H1 (cell line): ENCODE data around the gene VSIG2. TPM values are rescaled to one million over a fixed set of nuclear protein-coding genes. Genes with fewer than 3 reads are reported as not detected.

ENCODE experiments used
- CTCF ChIA-PET: fragments of 300-600 bp; sonication (Branson Sonifier 250); formaldehyde crosslinking; loops from one replicate; lab custom pipeline; 2021; ENCODE audit not compliant: partially characterized antibody; lab: Charles Lee
- POLR2A ChIA-PET: fragments of 300-600 bp; sonication (Branson Sonifier 250); formaldehyde crosslinking; loops from one replicate; lab custom pipeline; 2021; ENCODE audit warnings: inconsistent platforms; ENCODE audit not compliant: partially characterized antibody; lab: Charles Lee
- DNase-seq, 2 experiments: peaks; one replicate each; pipeline versions ENCODE4 v3.0.0 to v3.0.0-alpha.2; 2010 to 2022; ENCODE audit warnings: low spot score in 2 of 2, low read depth in 1 of 2, mixed read lengths in 1 of 2
- FAIRE-seq: peaks from 2 replicates; lab custom pipeline; 2011; peaks lifted over from hg19 to GRCh38; lab: Jason Lieb, UNC
- H2AFZ ChIP-seq: 2 replicates; pipeline ENCODE4 v1.8.1; 2012; ENCODE audit warnings: low read length, inconsistent platforms
- H2AK5ac ChIP-seq: 2 replicates; pipeline ENCODE4 v1.6.1; 2013; ENCODE audit warnings: low read depth, low read length
- H2BK120ac ChIP-seq: replicated peaks from 2 replicates; pipeline ENCODE3; 2013; ENCODE audit warnings: low read depth, low read length, inconsistent platforms
- H2BK12ac ChIP-seq: 2 replicates; pipeline ENCODE4 v1.6.1; 2013; ENCODE audit warnings: low read depth, low read length
- H2BK15ac ChIP-seq: 2 replicates; pipeline ENCODE4 v1.6.1; 2013; ENCODE audit warnings: low read length
- H2BK20ac ChIP-seq: 2 replicates; pipeline ENCODE4 v1.6.1; 2013; ENCODE audit warnings: low read length
- H2BK5ac ChIP-seq: 2 replicates; pipeline ENCODE4 v1.6.1; 2013; ENCODE audit warnings: low read depth, low read length
- H3K14ac ChIP-seq: 2 replicates; pipeline ENCODE4 v1.6.1; 2013; ENCODE audit warnings: inconsistent platforms; ENCODE audit not compliant: insufficient read length
- H3K18ac ChIP-seq: 2 replicates; pipeline ENCODE4 v1.6.1; 2013; ENCODE audit warnings: low read length; ENCODE audit errors: extremely low read depth
- H3K23ac ChIP-seq: 2 replicates; pipeline ENCODE4 v1.6.1; 2013; ENCODE audit warnings: inconsistent platforms; ENCODE audit not compliant: insufficient read length
- H3K23me2 ChIP-seq: 2 replicates; pipeline ENCODE4 v1.6.1; 2013; ENCODE audit warnings: low read depth, low read length
- H3K27ac ChIP-seq: 2 replicates; pipeline ENCODE4 v1.6.1; 2011; ENCODE audit warnings: low read depth, low read length, inconsistent platforms
- H3K27me3 ChIP-seq, 4 experiments: replicated peaks in 1 of 4; 1 replicate in 1 of 4; 2 replicates in 3 of 4; pipeline versions ENCODE4 v1.6.1 to v1.8.1; 2011 to 2013; ENCODE audit warnings: low read length in 3 of 4, mild to moderate bottlenecking in 3 of 4, inconsistent platforms in 2 of 4, mixed read lengths in 2 of 4, moderate library complexity in 1 of 4; ENCODE audit not compliant: control insufficient read depth in 3 of 4, insufficient read depth in 3 of 4; ENCODE audit errors: extremely low read depth in 1 of 4
- H3K36me3 ChIP-seq, 4 experiments: 2 replicates each; pipeline versions ENCODE4 v1.6.1 to v1.8.1; 2011 to 2013; ENCODE audit warnings: mild to moderate bottlenecking in 4 of 4, low read length in 3 of 4, moderate library complexity in 2 of 4, control low read depth in 1 of 4, inconsistent platforms in 1 of 4; ENCODE audit not compliant: insufficient read depth in 4 of 4, control insufficient read depth in 2 of 4
- H3K4ac ChIP-seq: replicated peaks from 2 replicates; pipeline ENCODE3; 2013; ENCODE audit warnings: low read length, low read depth, mixed read lengths, inconsistent platforms; ENCODE audit not compliant: insufficient read length
- H3K4me1 ChIP-seq, 4 experiments: replicated peaks in 1 of 4; 1 replicate in 1 of 4; 2 replicates in 3 of 4; pipeline versions ENCODE4 v1.6.1 to v1.8.1; 2011 to 2013; ENCODE audit warnings: low read length in 3 of 4, inconsistent platforms in 2 of 4, mixed read lengths in 1 of 4; ENCODE audit not compliant: insufficient read depth in 4 of 4, control insufficient read depth in 3 of 4
- H3K4me2 ChIP-seq, 2 experiments: 2 replicates each; pipeline versions ENCODE4 v1.6.1 to v1.8.1; 2011 to 2013; ENCODE audit warnings: low read depth in 2 of 2, low read length in 2 of 2, control low read depth in 1 of 2, inconsistent platforms in 1 of 2, mild to moderate bottlenecking in 1 of 2; ENCODE audit not compliant: insufficient read depth in 1 of 2
- H3K4me3 ChIP-seq, 4 experiments: fragments of 200-600, 300-600 bp in 1 of 4; sonication (generic), shearing (Covaris generic), sonication (Bioruptor Twin) in 1 of 4; 2 replicates each; pipeline versions ENCODE4 v1.5.1 to v1.8.1; 2011 to 2016; ENCODE audit warnings: low read length in 4 of 4, low read depth in 3 of 4, control low read depth in 2 of 4, inconsistent platforms in 2 of 4, mild to moderate bottlenecking in 2 of 4, mixed read lengths in 1 of 4, moderate library complexity in 1 of 4; ENCODE audit not compliant: insufficient read depth in 2 of 4; ENCODE audit errors: extremely low read depth in 1 of 4
- H3K56ac ChIP-seq: replicated peaks from 2 replicates; pipeline ENCODE3; 2013; ENCODE audit warnings: low read depth, mild to moderate bottlenecking, mixed read lengths, low read length, inconsistent platforms; ENCODE audit not compliant: insufficient read length
- H3K79me1 ChIP-seq: 2 replicates; pipeline ENCODE4 v1.6.1; 2013; ENCODE audit warnings: low read depth, low read length, control low read depth
- H3K79me2 ChIP-seq, 2 experiments: 2 replicates each; pipeline versions ENCODE4 v1.6.1 to v1.8.1; 2012 to 2013; ENCODE audit warnings: low read length in 2 of 2, mild to moderate bottlenecking in 2 of 2, inconsistent platforms in 1 of 2; ENCODE audit not compliant: insufficient read depth in 2 of 2, control insufficient read depth in 1 of 2
- H3K9ac ChIP-seq, 4 experiments: replicated peaks in 1 of 4; 1 replicate in 1 of 4; 2 replicates in 3 of 4; pipeline versions ENCODE4 v1.6.1 to v1.8.1; 2011 to 2013; ENCODE audit warnings: low read depth in 3 of 4, low read length in 3 of 4, control low read depth in 2 of 4, mild to moderate bottlenecking in 2 of 4, moderate library complexity in 2 of 4, inconsistent platforms in 1 of 4; ENCODE audit errors: extremely low read depth in 1 of 4
- H3K9me3 ChIP-seq, 2 experiments: 2 replicates each; pipeline versions ENCODE4 v1.6.1 to v1.8.1; 2012 to 2013; ENCODE audit warnings: mild to moderate bottlenecking in 2 of 2, moderate library complexity in 2 of 2, control low read depth in 1 of 2, inconsistent platforms in 1 of 2, low read depth in 1 of 2, low read length in 1 of 2, mixed read lengths in 1 of 2; ENCODE audit not compliant: insufficient read depth in 2 of 2
- H4K20me1 ChIP-seq, 2 experiments: replicated peaks in 1 of 2; 2 replicates each; pipeline versions ENCODE3 to v1.8.1; 2011 to 2013; ENCODE audit warnings: inconsistent platforms in 2 of 2, low read length in 2 of 2, mild to moderate bottlenecking in 1 of 2; ENCODE audit not compliant: insufficient read depth in 2 of 2, control insufficient read depth in 1 of 2
- H4K5ac ChIP-seq: 2 replicates; pipeline ENCODE4 v1.6.1; 2013; ENCODE audit warnings: low read length, low read depth, mixed read lengths, inconsistent platforms; ENCODE audit not compliant: insufficient read length
- H4K8ac ChIP-seq: 2 replicates; pipeline ENCODE4 v1.8.0; 2013; ENCODE audit warnings: mild to moderate bottlenecking, moderate library complexity, low read length, inconsistent platforms; ENCODE audit not compliant: insufficient read depth; ENCODE audit errors: extremely low read depth
- H4K91ac ChIP-seq: replicated peaks from 2 replicates; pipeline ENCODE3; 2013; ENCODE audit warnings: low read length, mixed read lengths, inconsistent platforms; ENCODE audit not compliant: insufficient read length
- GTF2F1 ChIP-seq: IDR thresholded peaks from 2 replicates; pipeline ENCODE4 v1.6.1; 2012; ENCODE audit warnings: low read depth, low read length, improper control_type of control experiment, borderline replicate concordance
- NANOG ChIP-seq: IDR thresholded peaks from 2 replicates; pipeline ENCODE4 v1.6.1; 2011; ENCODE audit warnings: low read length, low read depth, mild to moderate bottlenecking, inconsistent platforms; ENCODE audit not compliant: insufficient read depth, poor library complexity, severe bottlenecking
- POLR2A ChIP-seq, 2 experiments: IDR thresholded peaks; 1 replicate in 1 of 2; 2 replicates in 1 of 2; pipeline ENCODE4 v1.6.1; 2011; ENCODE audit warnings: low read depth in 2 of 2, low read length in 2 of 2, mild to moderate bottlenecking in 2 of 2; ENCODE audit errors: control extremely low read depth in 1 of 2
- SAP30 ChIP-seq: fragments of 300-600 bp; sonication (generic); IDR thresholded peaks from 2 replicates; pipeline ENCODE4 v1.7.1; 2012; ENCODE audit warnings: low read length, moderate library complexity, mild to moderate bottlenecking, inconsistent platforms; ENCODE audit not compliant: insufficient read depth, insufficient replicate concordance
- polyA plus RNA-seq, 7 experiments: library from polyadenylated mRNA; depleted of rRNA in 3 of 7; stranded (reverse) in 5 of 7; unstranded in 2 of 7; fragments of >200 nt in 5 of 7; fragments of 200-250 nt in 2 of 7; gene quantifications; 1 replicate in 5 of 7; 2 replicates in 1 of 7; 4 replicates in 1 of 7; pipeline versions ENCODE4 v1.2.1 to v1.2.3, GENCODE V29; 2011 to 2013; ENCODE audit warnings: missing spikeins in 2 of 7, mixed read lengths in 2 of 7
- total RNA-seq: library from RNA; stranded (reverse); fragmentation: NEBNext Ultra II Directional; extraction: Animal tissue kit (Norgen Biotek cat#: 25700); gene quantifications from 2 replicates; pipeline ENCODE4 v1.2.1, GENCODE V29; 2021
- TF ChIP-seq, protein P1 (sequence below): IDR thresholded peaks from 2 replicates; pipeline ENCODE4 v1.6.1; 2012; ENCODE audit warnings: inconsistent platforms
- TF ChIP-seq, protein P2 (sequence below): IDR thresholded peaks from 2 replicates; pipeline ENCODE4 v1.6.1; 2012; ENCODE audit warnings: inconsistent platforms
- TF ChIP-seq, protein P3 (sequence below), 3 experiments: IDR thresholded peaks; 1 replicate in 2 of 3; 2 replicates in 1 of 3; pipeline versions ENCODE4 v1.5.1 to v1.6.1; 2011; ENCODE audit warnings: low read length in 3 of 3, mild to moderate bottlenecking in 3 of 3, inconsistent platforms in 2 of 3, low read depth in 1 of 3, moderate library complexity in 1 of 3; ENCODE audit not compliant: insufficient read depth in 1 of 3; ENCODE audit errors: control extremely low read depth in 1 of 3

The VSIG2 gene
- total and polyA plus RNA-seq, 2 of the 8 experiments (the other 6 are each of a cell fraction or from before 2014, with no cell fraction given), result 0.18 TPM; not detected in 1

GRCh38 chr11:124700028-124700427 is 52.0 kb downstream of the VSIG2 start:
- H2BK120ac ChIP-seq, result no peak overlapping the region
- H4K8ac ChIP-seq, result no peak overlapping the region
- no peak overlapping the region for H3K14ac ChIP-seq
- H2BK12ac ChIP-seq, result no peak overlapping the region
- no peak overlapping the region for H3K4ac ChIP-seq
- no peak overlapping the region for H3K23ac ChIP-seq
- H3K79me1 ChIP-seq, result no peaks in the 10 kb centered on the region
- peaks cover 0 to 4% (median 0%) of the 10 kb centered on the region in 4 experiments; a peak in 1 of 7 replicates for H3K27me3 ChIP-seq
- no peaks in the 10 kb centered on the region for H3K36me3 ChIP-seq
- no peak overlapping the region for H2BK5ac ChIP-seq
- no peaks in the 10 kb centered on the region for H4K20me1 ChIP-seq
- no peak overlapping the region for H2BK15ac ChIP-seq
- no peak for DNase-seq
- no peak for FAIRE-seq
- H3K9me3 ChIP-seq, result no peaks in the 10 kb centered on the region
- no peak overlapping the region for H3K9ac ChIP-seq
- CTCF ChIA-PET, result interaction anchor here (0.7 to 1.6 kb wide), 5 partner anchors 12 to 166 kb away, joined by 3 read pairs; no protein-coding TSS in a partner anchor
- no peak overlapping the region for H4K5ac ChIP-seq
- no peak overlapping the region for H3K4me3 ChIP-seq
- H2AK5ac ChIP-seq, result no peak overlapping the region
- H2BK20ac ChIP-seq, result no peak overlapping the region
- H3K27ac ChIP-seq, result no peak overlapping the region
- H3K4me1 ChIP-seq, result peaks cover 0 to 4% (median 1%) of the 10 kb centered on the region in 4 experiments; a peak in 3 of 7 replicates
- no peaks in the 10 kb centered on the region for H3K23me2 ChIP-seq
- POLR2A ChIA-PET, result interaction anchor here (1.4 kb wide), 1 partner anchor 27 kb away, joined by 3 read pairs; no protein-coding TSS in a partner anchor
- H3K18ac ChIP-seq, result no peak overlapping the region
- H3K56ac ChIP-seq, result no peak overlapping the region
- no peak overlapping the region for H2AFZ ChIP-seq
- no peaks in the 10 kb centered on the region for H3K79me2 ChIP-seq
- no peak overlapping the region for H3K4me2 ChIP-seq
- TF ChIP-seq, protein P1, sequence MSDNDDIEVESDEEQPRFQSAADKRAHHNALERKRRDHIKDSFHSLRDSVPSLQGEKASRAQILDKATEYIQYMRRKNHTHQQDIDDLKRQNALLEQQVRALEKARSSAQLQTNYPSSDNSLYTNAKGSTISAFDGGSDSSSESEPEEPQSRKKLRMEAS, result no peak
- TF ChIP-seq POLR2A (IDR thresholded peaks at IDR 0.05; ENCODE audit: control extremely low read depth in 1 of 2, low read depth in 2 of 2, low read length in 2 of 2), result no peak
- TF ChIP-seq, protein P2, sequence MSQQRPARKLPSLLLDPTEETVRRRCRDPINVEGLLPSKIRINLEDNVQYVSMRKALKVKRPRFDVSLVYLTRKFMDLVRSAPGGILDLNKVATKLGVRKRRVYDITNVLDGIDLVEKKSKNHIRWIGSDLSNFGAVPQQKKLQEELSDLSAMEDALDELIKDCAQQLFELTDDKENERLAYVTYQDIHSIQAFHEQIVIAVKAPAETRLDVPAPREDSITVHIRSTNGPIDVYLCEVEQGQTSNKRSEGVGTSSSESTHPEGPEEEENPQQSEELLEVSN, result no peak
- no peak for TF ChIP-seq NANOG
- TF ChIP-seq GTF2F1, result no peak
- no peak for TF ChIP-seq SAP30
- TF ChIP-seq, protein P3, sequence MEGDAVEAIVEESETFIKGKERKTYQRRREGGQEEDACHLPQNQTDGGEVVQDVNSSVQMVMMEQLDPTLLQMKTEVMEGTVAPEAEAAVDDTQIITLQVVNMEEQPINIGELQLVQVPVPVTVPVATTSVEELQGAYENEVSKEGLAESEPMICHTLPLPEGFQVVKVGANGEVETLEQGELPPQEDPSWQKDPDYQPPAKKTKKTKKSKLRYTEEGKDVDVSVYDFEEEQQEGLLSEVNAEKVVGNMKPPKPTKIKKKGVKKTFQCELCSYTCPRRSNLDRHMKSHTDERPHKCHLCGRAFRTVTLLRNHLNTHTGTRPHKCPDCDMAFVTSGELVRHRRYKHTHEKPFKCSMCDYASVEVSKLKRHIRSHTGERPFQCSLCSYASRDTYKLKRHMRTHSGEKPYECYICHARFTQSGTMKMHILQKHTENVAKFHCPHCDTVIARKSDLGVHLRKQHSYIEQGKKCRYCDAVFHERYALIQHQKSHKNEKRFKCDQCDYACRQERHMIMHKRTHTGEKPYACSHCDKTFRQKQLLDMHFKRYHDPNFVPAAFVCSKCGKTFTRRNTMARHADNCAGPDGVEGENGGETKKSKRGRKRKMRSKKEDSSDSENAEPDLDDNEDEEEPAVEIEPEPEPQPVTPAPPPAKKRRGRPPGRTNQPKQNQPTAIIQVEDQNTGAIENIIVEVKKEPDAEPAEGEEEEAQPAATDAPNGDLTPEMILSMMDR (IDR thresholded peaks at IDR 0.05; ENCODE audit: control extremely low read depth in 1 of 3, insufficient read depth in 1 of 3, low read depth in 1 of 3, low read length in 3 of 3), result no peak
- no peak overlapping the region for H4K91ac ChIP-seq
